Cardiac septum (tissue), 1 donor: ENCODE measurements around the gene EXT2. TPM values are rescaled to one million over a fixed set of nuclear protein-coding genes. Genes with fewer than 3 reads are reported as not detected.

Experiments used
- DNase-seq: peaks from one replicate; pipeline ENCODE4 v3.0.0-alpha.2; 2020; ENCODE audit warnings: low spot score
- intact Hi-C: fragments of 100-400 bp; cut with DNase I; formaldehyde crosslinking; loops from one replicate; pipeline ENCODE4 v1.14.0; 2022
- total RNA-seq: library from RNA; stranded (reverse); fragmentation: NEBNext Ultra II Directional; extraction: Animal tissue kit (Norgen Biotek cat#: 25700); gene quantifications from one replicate; pipeline ENCODE4 v1.2.1, GENCODE V29; 2021
- donor health status: DM: no; HTN: no; CAD: no.

The EXT2 gene
- total RNA-seq, 1 donor from 2014 or later, result 32.8 TPM

DNA sequence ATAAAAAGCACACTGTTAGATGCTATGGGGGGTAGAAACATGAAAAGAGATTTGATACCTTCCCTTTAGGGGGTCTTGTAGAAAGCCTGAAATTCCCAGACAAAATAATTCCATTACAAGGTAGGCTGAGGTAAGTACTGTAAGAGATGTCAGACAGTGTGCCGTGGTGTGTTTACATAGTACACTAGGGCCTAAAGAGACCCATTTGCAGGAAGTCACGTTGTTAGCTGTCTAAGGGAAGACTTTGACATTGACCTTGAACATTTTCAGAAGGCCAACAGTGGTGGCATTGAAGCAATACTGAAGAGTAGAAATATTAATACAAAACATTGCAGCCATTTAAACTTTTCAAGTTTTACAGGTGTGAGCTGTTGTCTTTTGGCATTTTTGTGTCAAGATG is 30.8 kb downstream of the EXT2 start:
- intact Hi-C loops, result no loop called here

DNA sequence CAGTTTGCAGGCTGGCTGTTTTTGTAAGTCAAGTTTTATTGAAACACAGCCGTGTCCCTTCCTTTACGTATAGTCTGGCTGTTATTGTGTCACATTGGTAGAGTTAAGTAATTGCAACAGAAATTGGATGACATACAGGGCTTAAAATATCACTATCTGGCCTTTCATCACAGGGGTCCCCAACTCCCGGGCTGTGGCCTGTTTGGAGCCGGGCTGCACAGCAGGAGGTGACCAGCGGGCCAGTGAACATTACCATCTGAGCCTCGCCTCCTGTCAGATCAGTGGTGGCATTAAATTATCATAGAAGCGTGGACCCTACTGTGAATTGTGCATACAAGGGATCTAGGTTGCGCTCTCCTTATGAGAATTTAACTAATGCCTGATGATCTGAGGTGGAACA is 31.7 kb downstream of the EXT2 start:
- no peak for DNase-seq
- intact Hi-C loops, result no loop called here

More for the DNA sequence above, 30.8 kb downstream of the EXT2 start:
- no peak for DNase-seq

DNA sequence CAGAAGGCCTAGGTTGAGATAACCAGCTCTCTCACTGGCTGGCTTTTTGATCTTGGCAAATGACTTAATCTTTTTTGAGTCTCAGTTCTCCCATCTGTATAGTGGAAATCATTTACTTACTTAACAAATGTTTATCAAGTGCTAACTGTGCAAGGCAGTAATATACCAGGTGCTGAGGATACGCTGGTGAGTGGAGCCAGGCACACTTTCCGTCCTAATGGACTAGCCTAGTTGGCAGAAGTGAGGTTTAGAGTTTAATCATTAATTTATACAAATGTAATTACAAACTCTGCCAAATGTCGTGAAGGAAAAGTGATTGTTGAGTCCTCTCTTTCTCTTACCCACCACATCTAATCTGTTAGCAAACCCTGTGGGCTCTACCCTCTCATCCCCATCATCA is 33.3 kb downstream of the EXT2 start:
- no peak for DNase-seq
- intact Hi-C loops, result no loop called here

DNA sequence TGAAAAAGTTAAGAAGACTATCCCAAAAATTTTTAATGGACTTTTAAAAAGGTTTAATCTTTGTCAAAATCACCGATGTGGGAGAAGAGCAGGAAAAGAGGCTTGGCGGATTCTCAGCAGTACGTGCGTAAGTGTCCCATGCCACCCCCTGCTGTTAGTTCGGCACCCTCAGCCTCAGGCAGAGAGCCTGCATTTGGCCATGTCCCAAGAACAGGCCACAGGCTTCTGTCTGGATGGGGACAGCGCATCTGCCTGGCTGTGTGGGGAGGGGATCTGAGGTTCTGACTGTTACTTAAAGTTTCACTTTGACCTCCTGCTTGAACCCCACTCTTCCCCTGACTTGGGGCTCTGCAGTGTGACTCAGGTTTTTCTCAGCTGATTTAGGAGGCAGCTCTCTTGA is 35.3 kb downstream of the EXT2 start:
- no peak for DNase-seq
- intact Hi-C loops, result loop anchor here (5.0 kb wide), 2 partner anchors 157 to 407 kb away; no protein-coding TSS in a partner anchor

- no peak for DNase-seq
- intact Hi-C loops, result loop anchor here (5.0 kb wide), 2 partner anchors 154 to 404 kb away; no protein-coding TSS in a partner anchor
Observed at GRCh38 chr11:44133335-44133946, 38.0 kb downstream of the EXT2 start.

DNA sequence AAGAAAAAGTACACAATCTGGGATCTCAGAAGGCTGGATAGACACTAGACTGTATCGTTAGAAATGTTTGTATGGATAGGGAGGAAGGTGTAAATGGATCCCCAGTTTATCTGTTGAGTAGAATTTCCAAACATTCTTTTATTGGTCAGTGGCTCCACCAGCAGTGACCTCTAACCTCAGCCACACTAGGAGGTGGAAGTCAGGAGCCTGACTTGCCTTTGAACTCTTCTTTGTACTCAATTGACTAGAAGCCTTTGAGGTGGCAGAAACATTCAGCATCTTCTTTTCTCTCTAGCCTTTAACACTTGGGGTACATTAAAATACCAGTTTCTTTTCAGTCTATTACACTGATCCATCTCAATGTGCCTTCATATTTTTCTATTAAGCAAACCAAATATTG is 39.1 kb downstream of the EXT2 start:
- intact Hi-C loops, result loop anchor here (5.0 kb wide), 2 partner anchors 153 to 403 kb away; no protein-coding TSS in a partner anchor
- no peak for DNase-seq

GRCh38 chr11:44136176-44136945 is 40.9 kb downstream of the EXT2 start:
- intact Hi-C loops, result no loop called here
- DNase-seq, result no peak

- DNase-seq, result no peak
- intact Hi-C loops, result no loop called here
Observed at GRCh38 chr11:44137057-44137456, 41.6 kb downstream of the EXT2 start.

DNA sequence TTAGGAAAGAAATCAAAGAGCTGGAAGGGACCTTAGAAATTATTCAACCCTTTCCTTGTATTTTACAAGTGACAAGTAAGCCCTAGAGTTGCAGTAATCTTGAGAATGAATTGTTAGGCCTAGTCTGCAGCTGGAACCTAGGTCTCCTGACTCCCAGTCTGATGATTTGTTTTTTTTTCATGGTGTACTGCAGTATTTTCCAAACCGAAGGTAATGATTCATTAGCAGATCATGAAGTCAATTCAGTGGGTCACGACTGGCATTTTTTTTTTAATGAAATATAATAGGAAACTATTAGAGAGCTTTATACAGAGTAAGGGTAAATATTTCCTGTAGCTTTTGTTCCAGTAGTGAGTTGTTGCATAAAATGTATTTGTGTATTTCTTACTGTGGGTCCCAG is 42.8 kb downstream of the EXT2 start:
- no peak for DNase-seq
- intact Hi-C loops, result no loop called here

DNA sequence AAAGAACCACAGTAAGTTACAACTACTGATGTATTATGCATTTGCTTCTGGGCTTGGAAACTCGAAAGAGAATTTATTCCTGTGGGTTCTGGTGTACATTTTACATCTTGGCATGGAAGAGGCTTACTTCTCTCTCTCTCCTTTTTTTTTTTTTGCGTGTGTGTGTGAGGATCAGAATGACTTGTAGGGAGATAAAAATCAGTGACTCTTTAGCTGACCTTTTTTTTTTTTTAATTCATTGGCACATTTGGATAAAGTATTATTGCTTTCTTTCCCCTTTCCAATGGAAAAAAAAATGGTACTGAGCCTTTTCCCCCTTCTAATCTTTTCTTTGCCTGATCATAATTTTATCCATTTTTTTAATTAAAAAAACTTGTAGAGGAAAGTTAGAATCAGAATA is 43.5 kb downstream of the EXT2 start:
- intact Hi-C loops, result no loop called here
- DNase-seq, result no peak

GRCh38 chr11:44139565-44140330 is 44.3 kb downstream of the EXT2 start:
- intact Hi-C loops, result loop anchor here (5.0 kb wide), 1 partner anchor 103 kb away; no protein-coding TSS in a partner anchor
- no peak for DNase-seq

GRCh38 chr11:44140372-44140771 is 44.9 kb downstream of the EXT2 start:
- DNase-seq, result no peak
- intact Hi-C loops, result loop anchor here (5.0 kb wide), 1 partner anchor 102 kb away; no protein-coding TSS in a partner anchor

DNA sequence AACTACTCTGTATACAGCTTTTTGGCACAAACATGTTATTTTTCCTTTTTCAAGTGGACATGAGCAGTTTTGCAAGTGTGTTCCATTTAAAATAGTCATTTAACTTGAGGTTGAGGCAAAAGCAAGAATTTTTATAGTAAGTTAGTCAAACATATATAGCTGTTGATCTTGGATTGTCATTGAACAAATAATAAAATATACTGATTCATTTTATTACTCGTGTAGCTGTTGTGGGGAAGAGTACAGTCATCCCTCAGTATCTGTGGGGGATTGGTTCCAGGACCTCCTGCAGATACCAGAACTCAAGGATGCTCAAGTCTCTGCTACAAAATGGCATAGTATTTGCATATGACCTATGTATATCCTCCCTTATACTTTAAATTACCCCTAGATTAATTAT is 45.3 kb downstream of the EXT2 start:
- DNase-seq, result no peak
- intact Hi-C loops, result loop anchor here (5.0 kb wide), 1 partner anchor 101 kb away; no protein-coding TSS in a partner anchor

GRCh38 chr11:44143987-44144909 is 48.8 kb downstream of the EXT2 start:
- intact Hi-C loops, result loop anchor here (5.0 kb wide), 1 partner anchor 98 kb away; no protein-coding TSS in a partner anchor
- no peak for DNase-seq

GRCh38 chr11:44145011-44145775 is 49.7 kb downstream of the EXT2 start:
- DNase-seq, result no peak
- intact Hi-C loops, result no loop called here

DNA sequence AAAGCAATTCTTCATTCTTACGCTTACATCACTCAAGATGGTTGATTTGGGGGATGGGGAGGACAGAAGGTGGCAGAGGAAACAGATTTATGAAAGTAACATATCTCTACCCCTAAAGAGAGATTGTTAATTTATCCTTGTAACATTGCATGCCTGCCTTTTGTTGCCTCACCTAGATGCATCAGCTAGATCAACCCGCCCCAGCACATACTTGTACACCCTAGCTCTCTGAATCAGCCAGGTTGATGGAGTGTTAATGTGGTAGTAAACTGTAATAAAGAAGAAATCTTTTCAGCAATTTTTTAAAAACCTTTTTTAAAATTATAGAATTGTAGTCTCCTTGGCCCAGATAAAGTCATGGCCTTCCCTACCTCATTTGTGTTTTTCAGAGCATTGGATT is 51.5 kb downstream of the EXT2 start:
- no peak for DNase-seq
- intact Hi-C loops, result no loop called here

DNA sequence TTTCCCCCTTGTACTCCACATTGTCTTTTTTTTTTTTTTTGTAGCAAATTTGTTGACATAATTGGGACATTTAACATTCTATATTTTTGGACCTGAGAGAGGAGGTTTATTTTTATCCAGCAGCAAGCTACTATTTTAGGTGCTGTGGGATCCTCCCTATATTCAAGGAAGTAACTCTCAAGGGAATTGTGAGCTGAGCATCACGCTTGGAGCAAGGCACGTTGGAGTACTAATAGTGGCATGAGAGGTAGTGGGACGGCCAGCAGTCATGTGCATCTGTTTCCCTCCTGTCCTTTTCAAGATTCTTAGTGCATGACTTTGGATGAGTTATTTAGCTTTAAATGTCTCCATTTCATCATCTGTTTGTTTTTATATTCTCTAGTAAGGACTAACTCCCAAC is 52.3 kb downstream of the EXT2 start:
- intact Hi-C loops, result no loop called here

GRCh38 chr11:44149651-44150050 is 54.2 kb downstream of the EXT2 start:
- no peak for DNase-seq
- intact Hi-C loops, result no loop called here

More for the DNA sequence above, 52.3 kb downstream of the EXT2 start:
- no peak for DNase-seq
